Activated CD8-positive, alpha-beta memory T cell treated with anti-CD3 and anti-CD28 coated beads for 48 hours (primary cell): ENCODE data around the gene ATP12A.
"Not testable (repeated sequence)": the region's sequence is repeated elsewhere in the genome, so short reads cannot be mapped to it uniquely, and the experiment has no call there.

Experiments used
- DNase-seq, 3 experiments: peaks; one replicate each; pipeline ENCODE4 v3.0.0-alpha.2; 2020; ENCODE audit warnings: low read depth in 2 of 3, low spot score in 2 of 3

Gene ATP12A

DNA sequence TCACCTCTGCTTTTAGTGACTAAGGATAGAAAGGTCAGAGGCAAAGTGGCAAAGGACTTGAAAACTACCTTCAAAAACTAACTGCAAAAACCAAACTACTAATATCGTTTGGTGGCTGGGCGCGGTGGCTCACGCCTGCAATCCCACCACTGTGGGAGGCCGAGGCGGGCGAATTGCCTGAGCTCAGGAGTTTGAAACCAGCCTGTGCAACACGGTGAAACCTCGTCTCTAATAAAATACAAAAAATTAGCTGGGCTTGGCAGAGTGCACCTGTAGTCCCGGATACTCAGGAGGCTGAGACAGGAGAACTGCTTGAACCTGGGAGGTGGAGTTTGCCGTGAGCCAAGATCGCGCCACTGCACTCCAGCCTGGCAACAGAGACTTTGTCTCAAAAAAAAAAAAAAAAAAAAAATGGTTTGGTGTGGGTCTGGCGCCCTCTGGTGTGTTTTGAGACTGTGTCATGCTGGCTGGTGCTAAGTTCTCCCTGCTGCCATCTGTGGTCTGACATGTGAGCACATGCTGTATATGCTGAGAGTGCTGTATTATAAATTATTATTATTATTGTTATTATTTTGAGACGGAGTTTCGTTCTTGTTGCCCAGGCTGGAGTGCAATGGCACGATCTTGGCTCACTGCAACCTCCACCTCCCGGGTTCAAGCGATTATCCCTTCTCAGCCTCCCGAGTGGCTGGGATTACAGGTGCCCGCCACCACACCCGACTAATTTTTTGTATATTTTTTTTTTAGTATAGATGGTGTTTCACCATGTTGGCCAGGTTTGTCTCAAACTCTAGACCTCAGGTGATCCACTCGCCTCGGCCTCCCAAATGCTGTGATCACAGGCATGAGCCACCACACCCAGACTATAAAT lies 47.8 kb downstream of the ATP12A start:
- no peak for DNase-seq

DNA sequence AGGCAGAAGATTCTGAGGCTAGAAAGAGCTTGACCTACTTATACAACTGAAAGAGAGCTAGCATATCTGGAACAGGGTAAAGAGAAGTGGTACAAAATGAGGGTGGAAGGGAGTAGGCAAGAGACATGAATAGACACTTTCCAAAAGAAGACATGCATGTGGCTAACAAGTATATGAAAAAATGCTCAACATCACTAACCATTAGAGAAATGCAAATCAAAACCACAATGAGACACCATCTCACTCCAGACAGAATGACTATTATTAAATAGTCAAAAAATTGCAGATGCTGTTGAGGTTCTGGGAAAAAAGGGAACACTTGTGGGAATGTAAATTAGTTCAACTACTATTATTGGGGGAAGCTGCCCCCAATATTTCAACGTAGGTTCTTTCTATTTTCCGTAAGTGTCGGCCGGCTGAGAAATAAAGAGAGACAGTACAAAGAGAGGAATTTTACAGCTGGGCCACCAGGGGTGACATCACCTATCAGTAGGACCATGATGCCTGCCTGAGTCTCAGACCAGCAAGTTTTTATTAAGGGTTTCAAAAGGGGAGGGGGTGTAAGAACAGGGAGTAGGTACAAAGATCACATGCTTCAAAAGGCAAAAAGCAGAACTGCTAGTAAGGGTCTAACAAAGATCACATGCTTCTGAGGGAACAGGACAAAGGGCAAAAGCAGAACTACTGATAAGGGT lies 50.8 kb downstream of the ATP12A start:
- not testable (repeated sequence) for DNase-seq

DNA sequence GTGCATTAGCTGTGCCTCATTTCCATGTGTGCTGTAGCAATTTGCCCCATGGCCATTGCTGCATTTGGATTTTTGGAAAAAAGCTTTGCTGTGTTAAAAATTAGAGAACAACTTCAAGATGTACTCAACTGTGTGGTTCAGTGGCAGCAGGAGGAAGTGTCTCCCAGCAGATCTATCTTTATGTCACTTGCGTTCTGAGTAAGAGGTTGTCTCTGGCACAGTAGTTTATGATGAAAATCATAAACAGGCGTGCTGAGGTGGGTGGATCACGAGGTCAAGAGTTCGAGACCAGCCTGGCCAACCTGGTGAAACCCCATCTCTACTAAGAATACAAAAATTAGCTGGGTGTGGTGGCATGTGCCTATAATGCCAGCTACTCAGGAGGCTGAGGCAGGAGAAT lies 54.7 kb downstream of the ATP12A start:
- DNase-seq, result no peak

DNA sequence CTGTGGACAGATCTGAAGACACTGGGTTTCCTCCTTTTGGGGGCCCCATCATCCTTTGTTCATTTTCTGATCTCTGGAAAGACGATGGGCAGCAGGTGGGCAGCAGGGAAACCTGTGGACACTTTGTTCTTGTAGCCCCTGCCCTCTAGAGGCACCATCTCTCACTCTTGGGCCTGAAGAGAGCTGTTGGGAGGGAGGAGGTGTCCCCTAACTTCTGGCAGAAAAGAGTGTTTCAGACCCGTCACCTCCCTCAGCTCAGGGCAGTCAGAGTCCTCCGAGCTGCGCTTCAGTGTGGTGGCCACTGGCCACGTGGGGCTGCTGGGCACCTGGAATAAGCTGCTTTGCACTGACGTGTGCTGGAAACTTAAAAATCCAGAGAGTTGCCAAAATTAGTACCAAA lies 56.8 kb downstream of the ATP12A start:
- DNase-seq, result no peak

DNA sequence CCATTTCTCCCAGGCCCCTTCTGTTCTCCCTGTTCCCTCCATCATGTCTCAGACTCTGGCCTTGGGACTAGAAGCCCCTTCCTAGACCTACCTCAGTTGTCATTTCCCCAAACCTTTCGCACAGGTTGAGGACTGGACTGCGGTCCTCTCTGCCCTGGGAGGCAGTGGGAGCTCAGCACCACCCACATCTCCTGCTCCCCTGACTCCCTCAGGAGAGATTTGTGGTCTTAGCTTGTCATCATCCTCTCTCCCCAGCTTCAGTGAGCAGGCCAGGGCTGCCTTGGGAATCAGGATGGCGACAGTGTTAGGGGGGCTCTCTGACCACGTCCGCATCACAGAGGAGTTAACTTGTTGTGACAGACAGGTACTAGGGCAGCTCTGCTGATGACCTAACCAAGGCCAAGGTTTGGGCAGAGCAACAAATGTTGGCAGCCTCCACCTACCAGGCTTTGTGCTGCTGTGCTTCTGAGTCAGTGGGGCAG lies 58.2 kb downstream of the ATP12A start:
- DNase-seq, result no peak

DNA sequence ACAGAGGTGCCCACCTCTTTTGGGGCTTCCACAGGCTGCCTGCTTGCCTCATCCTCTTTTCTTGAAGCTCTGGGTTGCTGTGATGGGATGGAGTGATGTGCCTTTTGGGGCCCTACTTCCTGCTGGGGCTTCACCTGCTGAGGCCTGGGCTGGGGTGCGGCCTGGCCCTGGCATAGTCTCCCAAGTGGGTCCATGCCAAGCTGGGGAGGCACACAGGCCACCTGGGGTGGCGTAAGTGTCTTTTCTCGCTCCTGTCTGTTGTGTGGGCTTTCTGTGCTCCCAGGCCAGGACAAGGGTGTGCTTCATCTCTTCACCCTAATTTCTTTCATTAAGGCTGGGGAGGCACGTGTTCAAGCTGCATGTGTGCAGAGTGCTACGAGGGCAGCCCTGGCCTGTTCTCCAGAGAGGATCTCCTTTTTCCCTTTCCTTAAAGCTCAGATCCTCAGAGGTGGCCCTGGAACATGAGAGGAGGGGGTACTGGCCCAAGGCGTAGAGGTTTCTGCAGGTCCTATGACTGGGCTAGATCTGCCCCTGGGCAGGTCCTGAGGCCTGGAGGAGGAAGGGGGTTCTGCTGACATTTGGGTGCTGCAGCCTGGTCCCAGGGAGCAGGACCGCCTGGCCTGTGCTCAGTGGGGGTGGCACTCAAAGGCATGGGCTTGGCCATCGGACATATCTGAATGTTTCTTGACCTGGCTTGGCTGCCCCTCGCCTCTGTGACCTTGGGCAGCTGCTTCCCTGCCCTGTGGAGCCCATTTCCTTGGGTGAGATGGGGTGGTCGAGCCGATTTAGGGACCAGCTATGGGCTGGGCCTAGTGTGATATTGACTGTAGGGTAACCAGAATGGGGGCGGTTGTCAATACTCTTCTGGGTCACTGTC lies 60.0 kb downstream of the ATP12A start:
- DNase-seq, result no peak

DNA sequence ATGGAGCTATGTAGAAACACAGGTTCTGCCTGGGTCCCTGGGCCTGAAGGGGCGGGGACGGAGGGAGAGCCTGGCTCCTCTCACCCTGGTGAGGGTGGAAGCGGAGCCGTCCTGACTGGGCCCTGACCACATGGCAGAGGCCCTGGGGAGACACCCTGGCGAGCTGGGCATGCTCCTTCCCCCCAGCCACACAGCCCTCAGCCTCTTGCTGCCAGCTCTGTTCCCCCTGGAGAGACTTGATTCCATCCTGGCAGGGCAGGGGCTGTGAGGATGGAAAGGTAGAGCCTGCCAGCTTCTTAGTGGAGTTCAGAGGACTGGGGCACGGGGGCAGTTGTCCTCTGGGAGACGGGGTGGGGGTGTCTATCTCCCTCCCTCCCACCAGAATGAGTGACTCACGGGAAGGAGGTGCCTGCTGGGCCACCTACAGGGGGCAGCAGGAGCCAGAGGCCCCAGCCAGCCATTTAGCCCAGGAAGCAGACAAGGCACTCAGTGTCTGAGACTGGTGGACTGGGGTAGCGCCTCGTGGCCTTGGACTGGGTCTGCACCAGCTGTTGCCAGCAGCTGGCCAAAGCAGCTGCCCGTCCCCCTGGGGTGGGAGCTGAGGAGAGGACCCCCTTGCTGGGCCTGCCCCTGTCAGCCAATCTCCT lies 60.9 kb downstream of the ATP12A start:
- no peak for DNase-seq

DNA sequence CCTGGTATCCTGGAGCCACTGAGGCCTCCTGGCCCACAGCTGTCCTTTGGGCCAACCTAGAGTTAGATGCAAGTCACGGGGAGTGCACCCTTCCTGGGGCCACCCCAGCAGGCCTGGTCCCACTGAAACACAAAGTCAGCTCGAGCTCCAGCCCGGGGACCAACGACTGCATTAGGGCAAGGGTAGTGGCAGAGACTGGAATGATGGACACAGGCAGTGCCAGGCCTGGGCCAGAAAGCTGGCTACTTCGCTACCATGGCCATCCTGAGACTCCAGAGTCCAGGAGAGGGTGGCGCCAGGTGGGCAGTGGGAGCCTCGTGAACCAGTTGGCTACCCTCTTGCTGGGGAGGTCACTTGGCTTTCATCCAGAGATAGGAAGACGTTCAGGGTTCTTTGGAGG lies 61.6 kb downstream of the ATP12A start:
- DNase-seq, result no peak

DNA sequence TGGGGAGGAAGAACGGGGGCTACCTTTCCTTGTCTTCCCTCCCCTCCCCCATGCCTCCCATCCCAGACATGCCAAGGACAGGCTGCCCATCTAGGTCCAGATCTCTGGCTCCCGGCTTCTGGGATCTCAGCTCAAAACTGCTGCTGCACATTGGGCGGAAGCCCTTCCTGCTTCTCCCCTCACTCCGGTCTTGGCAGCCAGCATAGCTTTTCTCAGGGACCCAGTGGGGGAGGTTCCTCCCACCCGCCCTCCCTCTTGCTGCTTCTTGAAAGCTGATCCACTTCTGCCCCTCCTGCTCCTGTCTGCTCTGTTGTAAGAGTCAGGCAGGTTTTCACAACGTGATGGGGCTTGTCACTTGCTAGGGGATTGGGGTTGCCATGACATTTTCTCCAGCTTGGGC lies 62.1 kb downstream of the ATP12A start:
- no peak for DNase-seq

DNA sequence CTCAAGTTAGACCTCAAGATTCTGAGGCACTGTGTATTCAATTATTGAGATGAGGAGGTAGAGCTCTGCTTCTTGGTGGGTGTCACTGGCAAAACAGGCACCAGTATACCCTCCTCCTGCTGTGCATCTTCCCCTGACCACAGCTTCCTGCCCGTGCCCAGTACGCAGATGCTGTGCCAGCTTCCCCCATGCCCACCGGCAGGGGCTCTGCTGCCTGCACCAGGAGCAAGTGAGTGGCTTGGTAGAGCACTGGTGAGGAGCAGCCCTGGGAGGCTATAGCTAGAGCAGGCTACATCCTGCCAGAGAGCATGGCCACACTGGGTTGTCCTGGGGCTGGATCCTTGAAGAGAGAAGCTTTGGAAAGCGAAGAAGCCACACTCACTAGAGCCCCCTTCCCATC lies 62.8 kb downstream of the ATP12A start:
- DNase-seq, result no peak

DNA sequence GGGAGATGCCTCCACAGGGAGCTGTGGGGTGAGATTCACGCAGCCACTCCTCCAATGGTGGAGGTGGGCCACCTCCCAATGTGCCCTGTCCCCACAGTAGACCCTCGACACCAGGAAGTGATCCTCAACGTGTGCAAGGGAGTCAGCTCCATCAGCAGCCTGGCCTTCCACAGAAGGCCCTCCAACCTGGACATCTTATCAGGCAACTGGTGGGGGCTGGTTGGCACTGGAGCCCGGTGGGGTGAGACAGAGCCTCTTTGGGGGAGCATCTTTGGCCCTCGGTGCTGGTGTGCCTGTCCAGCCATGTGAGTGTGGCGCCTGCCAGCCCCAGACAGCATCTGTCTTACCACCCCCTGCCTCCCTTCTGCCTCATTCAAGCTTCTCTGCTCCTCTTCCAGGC lies 64.0 kb downstream of the ATP12A start:
- DNase-seq, result no peak

DNA sequence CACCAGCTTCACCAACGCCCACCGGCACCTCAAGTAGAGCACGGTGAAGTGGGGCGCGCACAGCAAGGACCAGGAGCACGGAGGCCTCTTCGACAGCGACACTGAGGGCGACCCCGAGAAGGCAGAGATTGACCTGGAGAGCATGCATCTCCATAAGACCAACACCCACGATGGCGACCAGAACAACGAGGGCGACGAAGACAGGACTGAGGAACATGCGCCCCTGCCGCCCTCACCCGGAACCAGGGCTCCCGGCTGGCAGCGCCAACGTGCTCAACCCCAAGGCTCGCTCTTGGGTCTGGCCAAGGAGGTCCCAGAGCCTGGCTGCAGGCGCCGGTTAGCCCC lies 65.3 kb downstream of the ATP12A start:
- DNase-seq, result no peak

DNA sequence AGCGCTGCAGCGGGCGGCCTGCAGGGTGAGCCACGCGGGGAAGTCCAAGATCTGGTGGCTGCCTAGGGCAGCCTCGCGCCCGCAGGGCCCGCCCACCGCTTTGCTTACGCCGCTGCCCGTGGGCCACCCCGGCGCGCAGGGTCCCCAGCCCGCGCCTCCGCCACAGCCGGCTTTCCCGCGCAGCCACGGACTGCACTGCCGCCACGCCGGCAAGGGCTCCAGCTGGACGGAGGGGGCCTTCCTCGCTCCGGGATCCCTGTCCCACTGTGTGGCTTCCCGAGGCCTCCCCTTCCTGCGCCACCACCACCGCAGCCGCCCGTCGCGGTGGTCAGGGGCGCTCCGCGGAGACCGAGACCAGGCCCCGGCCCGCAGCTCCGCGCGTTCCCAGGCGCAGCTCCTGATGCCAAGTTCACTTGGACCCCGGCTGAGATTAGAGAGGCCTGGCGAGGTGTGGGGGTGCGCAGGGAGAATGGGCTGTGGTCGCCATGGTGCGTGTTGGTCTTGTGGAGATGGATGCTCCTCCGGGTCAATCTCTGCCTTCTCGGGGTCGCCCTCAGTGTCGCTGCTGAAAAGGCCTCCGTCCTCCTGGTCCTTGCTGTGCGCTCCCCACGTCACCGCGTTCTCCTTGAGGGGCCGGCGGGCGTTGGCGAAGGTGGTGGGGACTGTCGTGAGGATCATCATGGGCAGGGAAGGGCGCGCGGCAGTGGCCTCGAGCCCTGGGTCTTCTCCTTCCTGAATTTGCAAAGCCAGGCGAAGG lies 65.8 kb downstream of the ATP12A start:
- no peak for DNase-seq

DNA sequence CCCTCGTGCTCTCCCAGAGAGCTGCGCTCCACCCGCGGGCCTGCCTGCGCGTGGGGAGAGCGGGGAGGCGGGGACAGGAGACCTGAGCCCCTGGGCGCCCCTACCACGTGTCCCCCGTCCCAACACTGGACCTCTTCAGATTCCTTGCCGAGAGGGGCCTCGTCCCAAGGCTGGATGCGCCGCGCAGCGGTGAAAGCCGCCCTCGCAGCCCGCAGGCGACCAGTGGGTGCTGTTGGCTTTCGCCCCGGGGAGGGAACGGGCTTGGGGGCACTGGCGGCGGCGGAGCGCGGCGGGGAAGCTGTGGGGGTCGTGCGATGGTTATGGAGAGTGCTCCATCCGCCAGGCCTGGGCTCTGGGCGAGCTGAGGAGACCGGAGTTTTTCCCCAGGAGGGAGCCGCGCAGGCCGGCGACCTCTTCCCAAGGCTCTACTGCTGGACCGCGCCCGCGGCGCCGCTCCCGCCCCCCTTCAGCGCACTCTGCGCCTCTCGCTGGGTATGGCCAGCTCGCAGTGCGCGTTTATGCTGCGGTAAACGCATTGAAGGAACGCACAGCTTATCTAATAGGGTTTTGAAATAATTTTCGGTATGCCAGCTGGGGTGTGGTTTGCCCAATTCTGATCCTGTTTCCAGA lies 66.5 kb downstream of the ATP12A start:
- no peak for DNase-seq

DNA sequence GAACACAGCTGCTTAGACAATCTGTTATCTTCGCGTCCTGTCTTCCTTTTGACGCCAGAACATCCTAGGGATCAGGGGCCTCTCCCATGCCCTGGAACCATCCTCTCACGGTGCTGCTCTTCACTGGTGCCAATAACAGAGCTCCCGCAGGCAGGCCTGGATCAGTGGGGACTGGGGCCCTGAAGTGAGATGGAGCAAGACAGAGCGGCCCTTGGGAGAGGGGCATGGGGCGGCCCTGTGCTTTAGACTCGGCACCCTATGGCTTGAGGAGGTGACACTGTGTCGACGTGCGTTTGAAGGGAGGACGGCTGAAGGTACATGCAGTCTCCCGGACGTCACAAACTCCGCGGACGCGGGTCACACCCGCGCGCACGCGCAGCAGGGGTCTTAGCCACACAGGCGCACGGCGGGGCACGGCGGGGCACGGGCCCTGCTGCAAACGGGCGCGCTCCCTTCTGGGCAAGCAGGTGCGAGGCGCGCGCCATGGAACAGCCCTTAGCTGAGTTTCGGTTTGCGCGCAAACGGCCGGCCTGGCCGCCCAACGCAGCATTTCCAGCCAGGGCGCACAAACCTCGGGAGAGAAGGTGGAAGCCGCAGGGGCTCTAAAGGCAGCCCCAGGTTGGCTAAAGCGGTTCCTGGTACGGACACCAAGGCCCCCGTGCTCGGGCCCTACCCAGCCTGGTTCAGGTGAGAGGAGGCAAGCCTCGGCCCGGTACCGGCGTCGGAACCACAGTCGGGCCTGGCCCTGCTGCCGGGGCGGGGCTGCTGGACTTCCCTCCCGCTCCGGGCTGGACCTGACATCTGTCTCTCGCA lies 67.2 kb downstream of the ATP12A start:
- DNase-seq, result no peak

DNA sequence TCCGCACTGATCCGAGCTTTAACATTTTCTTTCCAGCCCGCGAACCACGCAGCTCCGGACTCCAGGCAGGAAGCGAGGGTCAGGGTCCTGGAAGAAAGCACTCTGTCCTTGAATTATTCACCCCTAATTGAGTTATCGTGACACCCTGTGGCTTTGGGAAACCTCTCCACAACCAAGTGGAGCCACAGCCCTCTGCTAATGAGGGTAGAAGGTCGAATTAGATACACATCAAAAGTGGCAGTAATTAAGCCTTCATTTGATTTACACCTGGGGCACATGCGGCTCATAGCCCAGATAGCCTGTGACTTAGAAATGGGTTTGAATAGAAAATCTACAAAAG lies 67.8 kb downstream of the ATP12A start:
- DNase-seq, result no peak

DNA sequence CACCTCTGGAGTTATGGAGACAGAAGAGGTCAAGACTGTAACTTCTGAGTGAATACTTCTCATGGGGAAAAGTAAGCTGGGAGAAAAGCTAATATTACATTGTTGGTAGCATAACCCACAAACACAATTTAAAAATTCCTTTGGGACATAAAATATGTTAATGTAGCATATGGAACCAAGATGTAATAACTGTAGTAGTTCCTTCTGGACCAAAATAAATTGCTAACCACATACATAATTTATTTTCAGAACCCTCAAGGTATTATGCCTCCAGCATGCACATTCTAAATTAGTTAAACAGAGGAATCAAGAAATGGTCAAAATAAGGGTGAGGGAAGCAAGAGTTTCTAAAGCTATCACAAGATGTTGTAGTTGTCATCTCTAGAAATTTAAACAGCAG lies 79.0 kb downstream of the ATP12A start:
- no peak for DNase-seq
